Measurements from ENCODE around the gene PLXNA4.

The PLXNA4 gene

GRCh38 chr7:132336797-132337196 lies 239.5 kb downstream of the PLXNA4 start:
- DNase-seq (ENCODE audit: extremely low read depth in 1 of 2, low read depth in 1 of 2), result no peak

- DNase-seq (ENCODE audit: extremely low read depth in 1 of 2, low read depth in 1 of 2), result no peak
Observed at GRCh38 chr7:132333301-132333700, 243.0 kb downstream of the PLXNA4 start.

DNA sequence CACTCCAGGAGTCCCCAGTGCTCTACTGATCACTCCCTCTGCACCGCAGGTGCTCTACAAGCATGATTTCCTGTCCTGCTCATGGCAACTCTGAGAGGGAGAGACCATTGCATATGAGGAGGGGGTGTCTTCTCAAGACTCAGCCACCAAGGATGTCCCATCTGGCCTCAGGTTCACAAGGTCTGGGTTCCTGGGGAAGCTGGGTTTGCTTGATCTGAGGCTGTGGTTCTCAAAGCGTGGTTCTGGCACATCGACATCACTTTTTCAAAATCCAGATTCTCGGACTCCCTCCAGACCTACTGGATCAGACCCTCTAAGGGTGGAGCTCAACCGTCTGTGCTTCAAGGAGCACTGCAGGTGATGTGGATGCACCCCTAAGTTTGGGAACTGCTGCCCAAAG lies 247.5 kb downstream of the PLXNA4 start:
- no peak for DNase-seq (ENCODE audit: extremely low read depth in 1 of 2, low read depth in 1 of 2)

DNA sequence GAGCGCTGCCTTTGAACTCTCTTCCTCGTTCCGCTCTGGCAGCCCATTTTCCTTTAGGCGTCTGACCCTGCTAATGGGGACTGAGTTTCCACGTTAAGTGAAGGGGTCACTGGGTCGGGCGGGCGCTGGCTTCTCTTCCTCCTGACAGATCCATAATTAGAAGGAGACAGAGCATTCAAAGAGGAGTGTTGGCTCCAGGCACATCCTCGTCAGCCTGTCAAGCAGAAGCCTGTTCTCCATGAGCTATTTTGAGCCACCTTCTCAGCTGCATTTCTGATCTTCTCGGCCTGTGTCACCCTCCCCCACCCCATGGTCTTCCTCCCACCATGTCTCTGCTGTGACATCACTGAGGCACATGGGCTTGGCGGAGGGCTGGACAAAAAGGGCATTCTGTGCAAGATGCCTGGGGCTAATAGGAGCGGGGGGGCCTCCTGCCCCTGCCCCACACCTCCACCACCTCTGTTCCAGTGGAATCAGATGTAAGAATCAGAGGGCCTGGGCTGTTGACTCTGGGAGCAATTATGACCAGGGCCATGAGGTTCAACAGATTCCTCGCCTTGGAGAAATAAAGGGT lies 248.1 kb downstream of the PLXNA4 start:
- no peak for DNase-seq (ENCODE audit: extremely low read depth in 1 of 2, low read depth in 1 of 2)

- DNase-seq (ENCODE audit: extremely low read depth in 1 of 2, low read depth in 1 of 2), result no peak
Observed at GRCh38 chr7:132326878-132327589, 249.2 kb downstream of the PLXNA4 start.

DNA sequence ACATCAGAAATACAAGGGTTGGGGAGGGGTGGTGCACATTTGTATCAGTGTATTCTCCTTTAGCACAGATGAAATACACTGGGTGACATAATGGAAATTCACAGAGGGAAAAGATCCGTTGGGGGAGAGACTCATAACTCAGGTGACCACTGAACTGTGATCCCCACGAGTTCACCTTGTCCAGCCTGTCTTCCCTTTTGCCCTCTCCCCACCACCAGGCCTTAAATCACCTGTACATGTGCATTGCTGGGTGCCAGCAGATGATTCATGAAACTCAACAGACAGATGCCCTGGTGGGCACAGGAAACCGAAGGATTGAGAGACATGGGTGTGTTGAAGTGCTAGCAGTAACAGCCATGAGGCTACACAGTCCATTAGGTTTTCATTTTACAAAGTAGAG lies 253.3 kb downstream of the PLXNA4 start:
- DNase-seq (ENCODE audit: extremely low read depth in 1 of 2, low read depth in 1 of 2), result no peak

GRCh38 chr7:132321387-132321786 lies 254.9 kb downstream of the PLXNA4 start:
- no peak for DNase-seq (ENCODE audit: extremely low read depth in 1 of 2, low read depth in 1 of 2)

DNA sequence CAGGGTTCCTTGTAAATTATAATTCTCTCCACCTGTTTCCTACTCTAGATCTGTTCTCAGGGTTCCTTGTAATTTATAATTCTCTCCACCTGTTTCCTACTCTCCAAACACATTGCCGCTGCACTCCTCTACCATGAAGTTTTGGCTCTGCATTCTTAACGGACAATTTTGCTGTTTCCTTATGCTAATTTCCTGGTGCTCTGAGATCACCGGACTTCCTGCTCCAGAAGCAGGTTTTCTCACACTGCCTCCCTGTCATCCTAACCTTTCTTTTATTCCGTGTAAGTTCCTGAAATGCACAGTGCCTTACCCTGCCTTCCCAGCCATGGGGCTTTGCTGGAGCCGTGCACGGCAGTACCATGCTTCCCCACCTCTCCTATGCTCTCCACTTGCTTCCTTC lies 256.8 kb downstream of the PLXNA4 start:
- no peak for DNase-seq (ENCODE audit: extremely low read depth in 1 of 2, low read depth in 1 of 2)

- DNase-seq (ENCODE audit: extremely low read depth in 1 of 2, low read depth in 1 of 2), result peak; percentile 48 to 59
Observed at GRCh38 chr7:132318352-132319318, 257.6 kb downstream of the PLXNA4 start.

GRCh38 chr7:132317701-132318351 lies 258.4 kb downstream of the PLXNA4 start:
- no peak for DNase-seq (ENCODE audit: extremely low read depth in 1 of 2, low read depth in 1 of 2)

- no peak for DNase-seq (ENCODE audit: extremely low read depth in 1 of 2, low read depth in 1 of 2)
Observed at GRCh38 chr7:132312531-132313055, 263.7 kb downstream of the PLXNA4 start.

DNA sequence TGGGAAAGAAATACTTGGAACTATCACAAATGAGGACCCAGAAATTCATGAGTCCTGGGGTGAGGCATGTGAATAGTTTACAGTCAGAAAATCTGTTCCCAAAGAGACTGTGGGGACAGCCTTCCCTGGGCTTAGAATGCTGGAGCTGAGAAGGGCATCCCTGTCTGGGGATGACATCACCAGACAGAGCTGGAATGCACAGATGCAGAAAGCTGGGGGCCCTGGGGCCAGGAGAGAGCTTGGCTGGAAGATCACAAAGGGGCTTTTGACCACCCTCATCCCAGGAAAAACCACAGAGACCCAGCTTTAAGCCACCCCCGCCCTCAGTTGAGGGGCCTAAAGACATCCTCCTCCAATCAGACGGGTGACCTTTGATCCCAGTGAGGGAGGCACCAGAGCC lies 264.5 kb downstream of the PLXNA4 start:
- DNase-seq (ENCODE audit: extremely low read depth in 1 of 2, low read depth in 1 of 2), result no peak

GRCh38 chr7:132309102-132309805 lies 267.0 kb downstream of the PLXNA4 start:
- no peak for DNase-seq (ENCODE audit: extremely low read depth in 1 of 2, low read depth in 1 of 2)

- DNase-seq (ENCODE audit: extremely low read depth in 1 of 2, low read depth in 1 of 2), result no peak
Observed at GRCh38 chr7:132307465-132307864, 268.8 kb downstream of the PLXNA4 start.

GRCh38 chr7:132300599-132301277 lies 275.5 kb downstream of the PLXNA4 start:
- DNase-seq (ENCODE audit: extremely low read depth in 1 of 2, low read depth in 1 of 2), result no peak

DNA sequence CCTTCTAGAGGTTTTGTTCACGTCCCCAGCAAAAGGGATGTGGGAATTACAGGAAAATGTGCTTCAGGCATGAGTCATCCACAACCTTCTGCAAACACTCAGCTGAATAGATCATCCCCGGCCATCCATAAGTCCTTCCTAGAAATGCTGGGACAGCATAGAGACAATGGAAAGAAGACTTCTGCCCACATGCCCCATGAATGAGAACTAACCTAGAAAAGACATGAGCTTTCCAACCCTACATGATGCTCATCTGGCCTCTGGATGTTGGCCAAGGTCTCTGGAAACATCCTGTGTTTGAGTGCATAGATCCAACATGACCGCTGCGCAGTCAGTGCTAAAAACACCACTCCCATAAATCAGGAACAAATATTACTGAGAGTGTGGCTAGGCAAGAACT lies 277.5 kb downstream of the PLXNA4 start:
- DNase-seq (ENCODE audit: extremely low read depth in 1 of 2, low read depth in 1 of 2), result no peak

- no peak for DNase-seq (ENCODE audit: extremely low read depth in 1 of 2, low read depth in 1 of 2)
Observed at GRCh38 chr7:132296820-132297219, 279.4 kb downstream of the PLXNA4 start.

- no peak for DNase-seq (ENCODE audit: extremely low read depth in 1 of 2, low read depth in 1 of 2)
Observed at GRCh38 chr7:132295175-132295574, 281.1 kb downstream of the PLXNA4 start.

DNA sequence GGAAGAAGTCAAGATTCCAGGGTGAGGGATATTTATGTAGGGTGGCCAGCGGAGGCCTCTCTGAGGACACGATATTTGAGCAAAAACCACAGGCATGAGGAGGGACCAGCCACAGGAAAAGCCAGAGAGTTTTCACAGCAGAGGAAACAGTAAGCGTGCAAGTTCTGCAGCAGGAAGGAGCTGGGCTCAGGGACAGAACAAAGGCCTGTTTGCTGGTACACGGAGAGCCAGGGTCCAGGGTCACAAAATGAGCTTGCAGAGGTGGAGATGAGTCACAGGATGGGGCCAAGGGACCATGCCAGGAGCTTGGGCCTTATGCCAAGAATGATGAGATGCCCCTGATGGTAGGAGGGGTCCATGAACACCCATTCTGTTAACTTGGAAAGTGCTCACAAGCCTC lies 283.5 kb downstream of the PLXNA4 start:
- no peak for DNase-seq (ENCODE audit: extremely low read depth in 1 of 2, low read depth in 1 of 2)

DNA sequence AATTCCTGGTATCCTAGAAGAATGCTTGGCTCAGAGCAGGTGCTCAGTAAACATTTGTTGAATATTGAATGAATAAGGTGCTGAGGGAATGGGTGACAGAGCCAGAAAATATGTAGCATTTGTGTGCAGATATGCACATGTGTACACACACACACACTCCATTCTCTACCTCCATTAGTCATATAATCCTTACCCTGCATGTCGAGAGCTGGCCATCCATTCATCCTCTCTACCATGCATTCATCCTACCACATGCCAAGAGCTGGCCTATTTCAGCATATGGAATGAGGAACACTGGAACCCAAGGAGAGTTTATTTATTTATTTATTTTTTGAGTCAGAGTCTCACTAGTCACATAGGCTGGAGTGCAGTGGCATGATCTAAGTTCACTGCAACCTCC lies 284.8 kb downstream of the PLXNA4 start:
- no peak for DNase-seq (ENCODE audit: extremely low read depth in 1 of 2, low read depth in 1 of 2)

All from stimulated activated CD8-positive, alpha-beta memory T cell treated with anti-CD3 and anti-CD28 coated beads, Interleukin-7, amount 100 ng/mL, for 48 hours (primary cell).